ENCODE measurements around the gene AP3D1. TPM values are rescaled to one million over a fixed set of nuclear protein-coding genes. Genes with fewer than 3 reads are reported as not detected.

The AP3D1 gene
- total and polyA plus RNA-seq, 4 donors: 21.7 to 79.8 (median 59.6) TPM

DNA sequence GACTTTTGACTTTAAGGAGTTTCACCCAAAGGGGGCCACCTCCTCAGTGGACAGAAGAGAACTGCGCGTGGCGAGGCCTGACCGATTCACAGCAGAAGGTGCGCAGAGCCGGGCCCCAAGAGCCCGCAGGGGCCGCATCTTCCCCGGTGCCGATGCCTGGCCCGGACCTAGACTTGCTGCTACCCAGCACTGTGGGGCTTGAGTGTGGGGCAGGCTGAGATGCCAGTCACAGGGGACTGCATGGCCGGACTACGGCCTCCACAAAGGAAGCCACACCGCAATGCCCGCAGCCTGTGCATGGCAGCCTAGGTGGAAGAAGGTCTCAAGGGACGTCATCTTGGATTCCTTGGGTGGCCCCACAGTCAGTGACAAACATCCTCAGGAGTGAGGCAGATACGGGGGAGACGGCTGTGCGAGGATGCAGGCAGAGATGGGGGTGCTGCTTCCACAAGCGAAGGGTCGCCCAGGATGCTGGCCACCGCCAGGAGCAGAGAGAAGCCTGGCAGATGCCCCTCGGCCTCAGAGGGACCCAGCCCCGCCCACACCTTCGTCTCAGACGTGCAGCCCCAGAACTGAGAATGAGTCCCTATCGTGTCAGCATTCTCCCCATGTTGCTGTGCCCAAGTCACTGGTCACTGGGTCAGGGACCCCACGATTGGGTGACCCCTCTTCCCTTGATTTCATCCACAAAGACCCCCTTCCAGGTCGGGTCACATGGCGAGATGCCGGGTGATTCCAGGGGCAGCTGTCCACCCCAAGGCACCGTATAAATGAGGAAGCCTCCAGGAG is 72.1 kb downstream of the AP3D1 start:
- 94% methylated on average over 32 of the region's 32 CpGs for WGBS
- DNase-seq (ENCODE audit: low spot score): no peak
- Histone ChIP-seq H3K27me3 (ENCODE audit: control insufficient read depth in 4 of 4, insufficient read depth in 4 of 4, low read length in 3 of 4) (no peaks in the 10 kb centered on the region), H3K4me1 (ENCODE audit: control insufficient read depth in 4 of 4, insufficient read depth in 4 of 4, low read length in 3 of 4) (no peaks in the 10 kb centered on the region), H3K27ac (ENCODE audit: low read depth in 1 of 2, low read length in 2 of 2) (no peak overlapping the region), H3K9ac (ENCODE audit: low read depth in 1 of 2, low read length in 2 of 2) (no peak overlapping the region), H3K4me3 (ENCODE audit: low read depth in 1 of 3, low read length in 3 of 3) (no peak overlapping the region), H3K36me3 (ENCODE audit: control insufficient read depth in 4 of 4, insufficient read depth in 3 of 4, low read depth in 1 of 4, low read length in 3 of 4) (peaks cover 10 to 41% (median 19%) of the 10 kb centered on the region in 4 donors), H3K9me3 (ENCODE audit: control insufficient read depth in 4 of 4, low read length in 3 of 4) (no peaks in the 10 kb centered on the region)
- no peak for TF ChIP-seq GABPA (IDR thresholded peaks at IDR 0.05 in 1 of 2, conservative IDR thresholded peaks at IDR 0.05 in 1 of 2)
- no peak for TF ChIP-seq JUND (IDR thresholded peaks at IDR 0.05)
- no peak for TF ChIP-seq TAF1 (conservative IDR thresholded peaks at IDR 0.05)
- no peak for TF ChIP-seq CTCF (IDR thresholded peaks at IDR 0.05; ENCODE audit: low read depth, low read length, missing input control)
- no peak for TF ChIP-seq YY1 (IDR thresholded peaks at IDR 0.05)
- no peak for TF ChIP-seq SP1 (IDR thresholded peaks at IDR 0.05)
- no peak for TF ChIP-seq RXRA (IDR thresholded peaks at IDR 0.05)
- TF ChIP-seq NR2F2 (IDR thresholded peaks at IDR 0.05): no peak

DNA sequence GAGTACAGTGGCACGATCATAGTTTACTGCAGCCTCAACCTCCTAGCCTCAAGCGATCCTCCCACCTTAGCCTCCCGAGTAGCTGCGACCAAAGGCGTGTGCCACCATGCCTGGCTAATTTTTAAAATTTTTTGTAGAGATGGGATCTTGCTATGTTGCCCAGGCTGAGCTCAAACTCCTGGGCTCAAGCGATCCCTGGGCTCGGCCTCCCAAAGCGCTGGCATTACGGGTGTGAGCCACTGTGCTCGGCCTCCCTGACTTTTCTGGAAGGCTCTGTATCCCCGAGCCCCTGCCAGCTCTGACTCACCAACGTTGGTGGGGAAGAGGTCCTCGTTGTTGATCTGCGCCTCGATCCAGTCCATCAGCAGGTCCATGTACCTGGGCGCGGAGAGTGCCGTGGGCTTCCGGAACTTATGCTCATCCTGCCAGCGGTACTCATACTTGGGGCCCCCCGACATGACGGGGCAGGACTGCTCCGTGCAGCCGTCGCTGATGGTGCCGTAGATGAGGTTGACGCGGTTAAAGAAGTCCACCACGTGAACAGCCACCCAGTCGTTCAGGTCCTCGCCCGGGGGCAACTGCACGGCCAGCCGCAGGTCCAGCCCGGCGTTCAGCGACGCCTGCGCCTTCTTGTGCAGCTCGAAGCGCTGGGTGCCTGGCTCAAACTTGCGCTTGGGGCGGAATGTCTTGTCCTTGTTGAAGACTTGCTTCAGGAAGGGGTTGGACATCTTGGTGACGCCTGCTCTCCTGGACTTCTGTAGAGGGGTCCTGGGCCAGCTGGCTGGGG is 73.3 kb downstream of the AP3D1 start:
- DNase-seq (ENCODE audit: low spot score): no peak

More for the DNA sequence above, 73.3 kb downstream of the AP3D1 start:
- no peaks in the 10 kb centered on the region for H3K27me3 ChIP-seq (ENCODE audit: control insufficient read depth in 4 of 4, insufficient read depth in 4 of 4, low read length in 3 of 4)
- H3K36me3 ChIP-seq (ENCODE audit: control insufficient read depth in 4 of 4, insufficient read depth in 3 of 4, low read depth in 1 of 4, low read length in 3 of 4): peaks cover 10 to 48% (median 20%) of the 10 kb centered on the region in 4 donors
- no peaks in the 10 kb centered on the region for H3K9me3 ChIP-seq (ENCODE audit: control insufficient read depth in 4 of 4, low read length in 3 of 4)
- H3K27ac ChIP-seq (ENCODE audit: low read depth in 1 of 2, low read length in 2 of 2): no peak overlapping the region
- no peak overlapping the region for H3K9ac ChIP-seq (ENCODE audit: low read depth in 1 of 2, low read length in 2 of 2)
- H3K4me1 ChIP-seq (ENCODE audit: control insufficient read depth in 4 of 4, insufficient read depth in 4 of 4, low read length in 3 of 4): no peaks in the 10 kb centered on the region
- WGBS: 97% methylated on average over 44 of the region's 44 CpGs
- H3K4me3 ChIP-seq (ENCODE audit: low read depth in 1 of 3, low read length in 3 of 3): no peak overlapping the region
- TF ChIP-seq YY1 (IDR thresholded peaks at IDR 0.05) (no peak), ATF3 (IDR thresholded peaks at IDR 0.05) (no peak), MAX (IDR thresholded peaks at IDR 0.05) (no peak)
- TF ChIP-seq, protein P1, sequence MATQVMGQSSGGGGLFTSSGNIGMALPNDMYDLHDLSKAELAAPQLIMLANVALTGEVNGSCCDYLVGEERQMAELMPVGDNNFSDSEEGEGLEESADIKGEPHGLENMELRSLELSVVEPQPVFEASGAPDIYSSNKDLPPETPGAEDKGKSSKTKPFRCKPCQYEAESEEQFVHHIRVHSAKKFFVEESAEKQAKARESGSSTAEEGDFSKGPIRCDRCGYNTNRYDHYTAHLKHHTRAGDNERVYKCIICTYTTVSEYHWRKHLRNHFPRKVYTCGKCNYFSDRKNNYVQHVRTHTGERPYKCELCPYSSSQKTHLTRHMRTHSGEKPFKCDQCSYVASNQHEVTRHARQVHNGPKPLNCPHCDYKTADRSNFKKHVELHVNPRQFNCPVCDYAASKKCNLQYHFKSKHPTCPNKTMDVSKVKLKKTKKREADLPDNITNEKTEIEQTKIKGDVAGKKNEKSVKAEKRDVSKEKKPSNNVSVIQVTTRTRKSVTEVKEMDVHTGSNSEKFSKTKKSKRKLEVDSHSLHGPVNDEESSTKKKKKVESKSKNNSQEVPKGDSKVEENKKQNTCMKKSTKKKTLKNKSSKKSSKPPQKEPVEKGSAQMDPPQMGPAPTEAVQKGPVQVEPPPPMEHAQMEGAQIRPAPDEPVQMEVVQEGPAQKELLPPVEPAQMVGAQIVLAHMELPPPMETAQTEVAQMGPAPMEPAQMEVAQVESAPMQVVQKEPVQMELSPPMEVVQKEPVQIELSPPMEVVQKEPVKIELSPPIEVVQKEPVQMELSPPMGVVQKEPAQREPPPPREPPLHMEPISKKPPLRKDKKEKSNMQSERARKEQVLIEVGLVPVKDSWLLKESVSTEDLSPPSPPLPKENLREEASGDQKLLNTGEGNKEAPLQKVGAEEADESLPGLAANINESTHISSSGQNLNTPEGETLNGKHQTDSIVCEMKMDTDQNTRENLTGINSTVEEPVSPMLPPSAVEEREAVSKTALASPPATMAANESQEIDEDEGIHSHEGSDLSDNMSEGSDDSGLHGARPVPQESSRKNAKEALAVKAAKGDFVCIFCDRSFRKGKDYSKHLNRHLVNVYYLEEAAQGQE (IDR thresholded peaks at IDR 0.05): no peak
